ENCODE results near the gene THYN1. TPM values are rescaled to one million over a fixed set of nuclear protein-coding genes. Genes with fewer than 3 reads are reported as not detected.
"Not testable (repeated sequence)": the region's sequence is repeated elsewhere in the genome, so short reads cannot be mapped to it uniquely, and the experiment has no call there.

The THYN1 gene
- total and polyA plus RNA-seq, 11 donors: 34.1 to 59.4 (median 41.9) TPM

DNA sequence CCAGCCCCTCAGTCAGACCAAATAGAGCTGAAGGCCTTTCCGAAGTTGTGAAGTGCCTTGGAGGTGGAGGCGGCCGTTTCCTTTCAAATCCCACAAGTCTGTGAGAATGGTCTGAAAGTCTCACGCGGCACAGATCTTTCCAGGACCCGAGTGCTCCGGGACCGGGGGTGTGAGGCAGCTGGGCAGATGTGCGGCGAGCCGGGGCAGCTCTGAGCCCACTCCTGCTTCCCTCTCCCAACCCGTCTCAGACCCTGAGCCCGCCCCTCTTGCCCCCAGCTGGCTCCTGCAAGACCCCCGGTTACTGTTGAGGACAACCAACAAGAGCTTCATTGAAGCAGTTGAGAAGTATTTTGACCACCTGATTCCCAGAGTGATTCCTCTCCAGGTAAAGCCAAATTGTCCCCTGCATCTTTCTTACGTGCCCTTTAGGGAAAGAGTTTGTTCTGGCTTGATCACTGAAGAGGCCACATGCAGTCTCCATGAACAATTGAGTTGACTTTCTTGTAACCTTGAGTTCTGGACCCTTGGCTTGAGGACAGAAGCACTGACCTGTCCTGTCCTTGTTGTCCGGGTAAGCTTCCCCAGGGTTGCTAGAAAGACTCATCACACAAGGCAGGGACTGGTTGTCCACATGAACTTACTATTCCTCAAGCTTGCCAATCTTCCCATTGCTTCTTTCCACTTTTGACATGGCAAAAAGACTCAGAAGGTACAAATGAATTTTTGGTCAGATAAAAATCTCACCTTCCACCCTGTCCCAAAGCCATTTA is 30.5 kb upstream of the THYN1 start:
- no peak overlapping the region for H3K4me3 ChIP-seq
- WGBS, 4 donors: 84 to 88% (median 86%) methylated on average over 16 of the region's 16 CpGs
- no peaks in the 10 kb centered on the region for H3K36me3 ChIP-seq
- TF ChIP-seq, protein P1, sequence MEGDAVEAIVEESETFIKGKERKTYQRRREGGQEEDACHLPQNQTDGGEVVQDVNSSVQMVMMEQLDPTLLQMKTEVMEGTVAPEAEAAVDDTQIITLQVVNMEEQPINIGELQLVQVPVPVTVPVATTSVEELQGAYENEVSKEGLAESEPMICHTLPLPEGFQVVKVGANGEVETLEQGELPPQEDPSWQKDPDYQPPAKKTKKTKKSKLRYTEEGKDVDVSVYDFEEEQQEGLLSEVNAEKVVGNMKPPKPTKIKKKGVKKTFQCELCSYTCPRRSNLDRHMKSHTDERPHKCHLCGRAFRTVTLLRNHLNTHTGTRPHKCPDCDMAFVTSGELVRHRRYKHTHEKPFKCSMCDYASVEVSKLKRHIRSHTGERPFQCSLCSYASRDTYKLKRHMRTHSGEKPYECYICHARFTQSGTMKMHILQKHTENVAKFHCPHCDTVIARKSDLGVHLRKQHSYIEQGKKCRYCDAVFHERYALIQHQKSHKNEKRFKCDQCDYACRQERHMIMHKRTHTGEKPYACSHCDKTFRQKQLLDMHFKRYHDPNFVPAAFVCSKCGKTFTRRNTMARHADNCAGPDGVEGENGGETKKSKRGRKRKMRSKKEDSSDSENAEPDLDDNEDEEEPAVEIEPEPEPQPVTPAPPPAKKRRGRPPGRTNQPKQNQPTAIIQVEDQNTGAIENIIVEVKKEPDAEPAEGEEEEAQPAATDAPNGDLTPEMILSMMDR (IDR thresholded peaks at IDR 0.05): no peak
- no peak for TF ChIP-seq POLR2A (IDR thresholded peaks at IDR 0.05)
- ATAC-seq: no peak
- no peak for DNase-seq
- H3K4me1 ChIP-seq: no peaks in the 10 kb centered on the region
- H3K27me3 ChIP-seq: peaks cover 0 to 27% (median 8%) of the 10 kb centered on the region in 9 donors
- peaks cover 0 to 3% (median 0%) of the 10 kb centered on the region in 12 donors for H3K9me3 ChIP-seq
- no peak overlapping the region for H3K27ac ChIP-seq
- intact Hi-C loops (cut with DNase I): loop anchor here in 1 of 10 donors (2.0 kb wide), 1 partner anchor 61 kb away; no protein-coding TSS in a partner anchor

DNA sequence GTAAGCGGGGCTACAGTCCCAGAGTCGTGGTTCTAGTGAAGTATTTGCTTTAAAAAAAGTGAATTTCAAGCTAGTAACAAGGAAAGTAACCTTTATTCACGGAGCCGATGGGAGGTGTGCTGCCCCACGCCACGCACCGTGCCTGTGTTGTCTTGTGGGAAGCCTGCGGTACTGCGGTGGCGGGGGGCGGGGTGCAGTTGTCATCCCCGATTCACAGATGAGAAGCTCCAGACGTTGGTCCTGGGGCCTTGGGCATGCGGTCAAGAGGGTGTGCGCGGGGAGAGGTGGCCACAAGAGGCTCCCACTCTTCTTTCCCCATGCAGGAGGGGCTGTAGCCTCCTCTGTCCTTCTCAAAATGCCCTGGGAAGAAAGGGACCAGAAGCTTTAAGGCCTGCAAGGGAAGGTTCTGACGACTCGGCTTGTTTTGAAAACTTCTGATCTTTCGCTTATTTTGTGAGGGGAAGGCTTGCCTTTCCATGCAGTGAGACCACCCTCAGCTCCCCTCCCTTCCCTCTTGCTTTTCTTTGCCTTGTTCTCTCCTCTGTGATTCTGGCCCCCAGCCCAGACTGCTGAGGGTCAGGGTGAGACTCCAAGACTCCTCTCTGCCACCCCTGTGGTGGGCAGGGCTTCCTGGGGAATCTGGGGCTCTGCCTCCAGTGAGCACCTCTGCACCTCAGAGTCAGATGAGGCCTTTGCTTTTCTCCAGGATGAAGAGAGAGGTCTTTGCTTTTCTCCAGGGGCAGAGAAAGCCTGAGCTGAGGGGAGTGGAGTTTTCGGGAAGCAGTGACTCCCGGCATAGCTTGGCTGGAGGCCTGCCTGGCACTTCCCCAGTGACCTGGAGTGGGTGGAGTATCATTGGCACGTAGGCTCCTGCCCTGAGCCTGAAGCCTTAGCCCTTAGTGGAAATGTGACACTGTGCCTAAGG is 29.2 kb upstream of the THYN1 start:
- Histone ChIP-seq H3K4me3 (no peak overlapping the region), H3K9me3 (peaks cover 0 to 6% (median 0%) of the 10 kb centered on the region in 12 donors), H3K4me1 (peaks cover 0 to 2% (median 0%) of the 10 kb centered on the region in 12 donors), H3K27ac (no peak overlapping the region), H3K36me3 (no peaks in the 10 kb centered on the region), H3K27me3 (peaks cover 4 to 39% (median 15%) of the 10 kb centered on the region in 9 donors)
- ATAC-seq: peak in 3 of 4 donors; percentile 47 to 76 (median 72)
- intact Hi-C loops (cut with DNase I): loop anchor here in 2 of 10 donors (1.0 to 2.0 kb wide), 2 partner anchors 62 kb away; no protein-coding TSS in a partner anchor
- no peak for TF ChIP-seq POLR2A (IDR thresholded peaks at IDR 0.05)
- TF ChIP-seq, protein P1 (IDR thresholded peaks at IDR 0.05): no peak
- DNase-seq: peak in 1 of 5 donors; percentile 45
- 73 to 81% (median 76%) methylated on average over 21 to 22 of the region's 22 CpGs for WGBS, 4 donors

DNA sequence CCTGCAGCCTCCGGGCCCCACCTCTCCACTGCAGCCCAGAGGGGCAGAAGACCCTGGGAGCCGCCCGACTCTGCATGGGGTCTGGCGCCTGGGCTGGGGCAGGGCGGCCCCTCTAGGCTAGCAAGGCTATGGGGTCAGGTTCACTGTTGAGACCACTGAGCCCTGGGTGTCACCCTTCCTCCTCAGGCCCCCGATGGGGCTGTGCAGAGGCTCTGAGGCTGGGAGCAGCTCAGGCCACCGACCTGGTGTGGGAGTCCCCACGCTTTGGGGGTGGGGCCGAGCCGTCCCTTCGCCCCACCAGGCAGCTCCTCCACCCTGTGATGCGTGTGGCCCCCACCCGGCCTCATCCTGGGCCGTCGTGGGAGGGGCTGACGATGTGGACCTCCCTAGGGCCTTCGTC is 28.5 kb upstream of the THYN1 start:
- WGBS, 4 donors: 76 to 100% (median 86%) methylated on average over 3 to 15 of the region's 17 CpGs
- not testable (repeated sequence) for H3K4me1 ChIP-seq, H3K4me3 ChIP-seq, H3K9me3 ChIP-seq, H3K27ac ChIP-seq, H3K36me3 ChIP-seq, DNase-seq
- ATAC-seq: peak in 1 of 4 donors; percentile 15
- peaks cover 12 to 47% (median 22%) of the 10 kb centered on the region in 9 donors for H3K27me3 ChIP-seq
- intact Hi-C loops (cut with DNase I): loop anchor here in 2 of 10 donors (1.0 to 2.0 kb wide), 2 partner anchors 63 kb away; no protein-coding TSS in a partner anchor

DNA sequence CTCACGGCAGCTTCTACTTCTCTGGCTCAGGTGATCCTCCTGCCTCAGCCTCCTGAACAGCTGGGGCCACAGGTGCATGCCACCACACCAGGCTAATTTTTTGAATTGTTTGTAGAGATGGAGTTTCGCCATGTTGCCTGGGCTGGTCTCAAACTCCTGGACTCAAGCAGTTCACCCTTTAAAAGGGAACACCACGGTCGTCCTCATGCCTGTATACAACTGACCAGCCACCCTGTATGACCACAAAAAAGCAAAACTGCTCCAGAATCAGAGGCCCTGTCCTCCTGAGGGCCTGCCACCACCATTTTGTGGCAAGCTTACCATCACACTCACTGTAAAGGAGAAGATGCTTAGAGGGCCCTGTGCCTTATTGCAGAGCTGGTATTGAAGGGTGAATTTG is 25.2 kb upstream of the THYN1 start:
- Histone ChIP-seq H3K27me3 (peaks cover 34 to 80% (median 53%) of the 10 kb centered on the region in 9 donors), H3K4me1 (peaks cover 0 to 21% (median 9%) of the 10 kb centered on the region in 12 donors), H3K4me3 (no peak overlapping the region), H3K9me3 (peaks cover 0 to 6% (median 0%) of the 10 kb centered on the region in 12 donors), H3K36me3 (no peaks in the 10 kb centered on the region), H3K27ac (no peak overlapping the region)
- intact Hi-C loops (cut with DNase I): no loop called here
- TF ChIP-seq, protein P1 (IDR thresholded peaks at IDR 0.05): no peak
- TF ChIP-seq POLR2A (IDR thresholded peaks at IDR 0.05): no peak
- WGBS, 4 donors: 91 to 97% (median 93%) methylated on average over 4 of the region's 4 CpGs
- no peak for DNase-seq
- no peak for ATAC-seq

All from heart left ventricle (tissue), 16 donors.